GM12873 (cell line): ENCODE results near the gene TPX2.

Source experiments
- TF ChIP-seq, protein P1 (sequence below): IDR thresholded peaks from 2 replicates; pipeline ENCODE4 v1.5.1; 2012; ENCODE audit warnings: low read depth, mild to moderate bottlenecking, moderate library complexity, low read length, control low read depth; ENCODE audit not compliant: insufficient read depth; ENCODE audit errors: missing control alignments

TPX2 gene

DNA sequence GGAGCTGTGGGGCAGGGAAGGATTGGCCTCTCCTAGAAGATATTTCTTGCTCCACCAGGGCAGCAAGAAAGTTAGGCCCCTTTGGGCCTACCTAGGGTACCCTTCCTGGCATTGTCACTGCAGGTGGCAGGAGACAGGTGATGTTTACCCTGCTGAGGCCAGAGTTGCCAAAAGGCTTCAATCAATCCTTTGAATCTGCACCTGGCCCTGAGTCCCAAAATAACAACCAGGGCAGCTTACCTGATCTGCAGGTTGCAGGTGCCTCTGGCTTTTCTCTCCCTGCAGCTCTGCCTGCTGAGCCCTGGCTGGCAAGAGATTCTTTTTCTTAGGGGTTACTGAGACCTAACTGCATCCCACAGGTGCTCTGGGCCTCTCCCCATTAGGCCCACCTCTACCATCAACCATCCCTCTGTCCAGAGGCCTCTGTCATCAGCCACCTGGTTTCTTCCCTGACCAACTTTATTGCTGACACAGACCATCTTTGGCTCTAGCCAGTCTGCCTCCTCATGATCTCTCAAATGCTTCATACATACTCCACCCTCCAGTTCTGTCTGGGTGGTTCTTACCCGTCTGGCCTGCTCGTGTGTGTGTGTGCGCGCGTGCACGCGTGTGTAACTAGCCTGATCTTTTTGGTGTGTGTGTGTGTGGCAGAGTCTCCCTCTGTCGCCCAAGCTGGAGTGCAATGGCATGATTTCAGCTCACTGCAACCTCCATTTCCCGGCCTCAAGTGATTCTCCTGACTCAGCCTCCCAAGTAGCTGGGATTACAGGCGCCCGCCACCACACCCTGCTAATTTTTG, 30.2 kb upstream of the TPX2 start:
- TF ChIP-seq, protein P1, sequence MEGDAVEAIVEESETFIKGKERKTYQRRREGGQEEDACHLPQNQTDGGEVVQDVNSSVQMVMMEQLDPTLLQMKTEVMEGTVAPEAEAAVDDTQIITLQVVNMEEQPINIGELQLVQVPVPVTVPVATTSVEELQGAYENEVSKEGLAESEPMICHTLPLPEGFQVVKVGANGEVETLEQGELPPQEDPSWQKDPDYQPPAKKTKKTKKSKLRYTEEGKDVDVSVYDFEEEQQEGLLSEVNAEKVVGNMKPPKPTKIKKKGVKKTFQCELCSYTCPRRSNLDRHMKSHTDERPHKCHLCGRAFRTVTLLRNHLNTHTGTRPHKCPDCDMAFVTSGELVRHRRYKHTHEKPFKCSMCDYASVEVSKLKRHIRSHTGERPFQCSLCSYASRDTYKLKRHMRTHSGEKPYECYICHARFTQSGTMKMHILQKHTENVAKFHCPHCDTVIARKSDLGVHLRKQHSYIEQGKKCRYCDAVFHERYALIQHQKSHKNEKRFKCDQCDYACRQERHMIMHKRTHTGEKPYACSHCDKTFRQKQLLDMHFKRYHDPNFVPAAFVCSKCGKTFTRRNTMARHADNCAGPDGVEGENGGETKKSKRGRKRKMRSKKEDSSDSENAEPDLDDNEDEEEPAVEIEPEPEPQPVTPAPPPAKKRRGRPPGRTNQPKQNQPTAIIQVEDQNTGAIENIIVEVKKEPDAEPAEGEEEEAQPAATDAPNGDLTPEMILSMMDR = no peak

DNA sequence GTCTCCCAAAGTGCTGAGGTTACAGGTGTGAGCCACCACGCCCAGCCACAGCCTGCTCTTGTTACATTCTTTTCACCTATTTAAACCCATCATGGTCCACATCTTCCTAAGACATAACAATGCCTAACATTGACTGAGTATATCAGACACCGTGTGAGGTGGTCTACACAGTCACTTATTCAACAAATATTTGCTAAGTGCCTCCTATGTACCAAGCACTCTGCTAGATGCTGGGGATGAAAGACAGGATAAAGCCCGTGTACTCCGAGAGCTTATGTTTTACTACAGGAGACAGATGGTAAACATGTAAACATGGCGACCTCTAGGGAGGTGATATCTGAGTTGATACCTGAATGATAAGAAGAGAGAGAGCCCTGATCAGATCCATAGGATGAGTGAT, 29.2 kb upstream of the TPX2 start:
- TF ChIP-seq, protein P1 = no peak

DNA sequence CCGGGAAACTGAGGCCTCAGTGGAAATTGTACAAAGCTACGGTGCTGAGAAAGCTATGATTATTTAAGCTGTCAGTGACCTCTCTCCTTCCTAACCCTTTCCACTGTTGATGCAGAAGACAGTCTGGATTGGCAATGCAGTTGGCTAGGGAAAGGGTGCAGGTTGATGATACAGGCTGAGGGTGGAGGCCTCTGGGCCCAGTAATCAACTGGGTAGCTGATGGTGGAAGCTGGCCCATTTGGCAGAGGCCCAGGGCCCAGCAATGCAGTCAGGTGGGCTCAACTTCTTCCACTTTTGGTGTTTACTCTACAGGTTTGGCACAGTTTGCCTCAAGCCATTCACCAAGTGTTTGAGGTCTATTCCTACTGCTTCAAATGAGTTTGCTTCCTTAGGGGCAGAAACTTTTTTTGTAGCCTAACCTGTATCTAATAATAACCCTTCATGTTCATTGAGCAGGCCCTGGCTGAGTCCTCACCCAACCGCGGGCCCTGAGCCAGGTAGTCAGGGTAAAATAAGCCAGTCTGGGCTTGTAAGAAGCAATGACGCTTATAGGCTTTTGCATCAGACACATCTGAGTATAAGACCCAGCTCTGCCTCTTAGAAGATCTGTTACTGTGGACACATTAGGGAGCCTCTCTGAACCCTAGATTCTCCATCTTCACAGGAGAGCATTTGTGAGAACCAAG, 28.5 kb upstream of the TPX2 start:
- TF ChIP-seq, protein P1 = no peak

DNA sequence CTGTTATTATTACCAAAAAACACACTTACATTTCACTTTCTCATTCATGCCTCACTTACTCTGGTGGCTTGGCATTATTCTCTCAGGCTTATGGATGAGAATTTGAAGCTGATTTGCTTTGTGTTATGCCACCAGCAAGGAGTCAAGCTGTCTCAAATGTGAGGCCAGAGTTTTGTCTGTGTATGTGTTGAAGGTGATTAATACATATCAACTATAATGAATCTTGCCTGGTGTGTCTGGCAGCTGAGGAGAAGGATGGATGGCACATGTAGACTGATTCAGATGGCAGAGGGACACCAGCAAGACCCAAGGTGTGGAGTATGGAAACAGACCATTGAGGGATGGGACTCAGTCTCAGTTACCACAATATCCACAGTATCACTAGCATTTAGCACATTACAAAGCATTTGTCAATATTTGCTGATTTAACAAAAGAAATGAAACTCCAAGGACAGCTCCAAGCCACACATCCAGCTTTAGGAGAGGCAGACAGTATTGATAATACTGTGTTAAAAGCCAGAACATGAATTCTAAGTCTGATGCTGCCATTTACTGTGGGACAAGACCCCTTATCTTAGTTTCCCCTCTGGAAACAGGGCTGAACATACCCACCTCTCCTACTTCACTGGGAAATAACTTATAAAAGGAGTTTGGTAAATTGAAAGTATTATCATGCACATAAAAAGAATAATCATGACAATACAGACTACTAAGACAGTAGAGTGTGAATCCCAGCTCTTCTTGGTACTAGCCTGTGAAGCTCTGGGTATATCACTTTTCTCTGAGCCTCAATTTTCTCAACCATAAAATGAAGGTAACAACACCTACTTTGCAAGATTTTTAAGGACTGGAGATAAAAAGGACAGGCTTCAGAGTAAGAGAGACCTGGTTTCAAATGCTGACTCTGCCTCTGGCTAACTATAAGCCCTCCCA, 27.6 kb upstream of the TPX2 start:
- TF ChIP-seq, protein P1 = no peak

DNA sequence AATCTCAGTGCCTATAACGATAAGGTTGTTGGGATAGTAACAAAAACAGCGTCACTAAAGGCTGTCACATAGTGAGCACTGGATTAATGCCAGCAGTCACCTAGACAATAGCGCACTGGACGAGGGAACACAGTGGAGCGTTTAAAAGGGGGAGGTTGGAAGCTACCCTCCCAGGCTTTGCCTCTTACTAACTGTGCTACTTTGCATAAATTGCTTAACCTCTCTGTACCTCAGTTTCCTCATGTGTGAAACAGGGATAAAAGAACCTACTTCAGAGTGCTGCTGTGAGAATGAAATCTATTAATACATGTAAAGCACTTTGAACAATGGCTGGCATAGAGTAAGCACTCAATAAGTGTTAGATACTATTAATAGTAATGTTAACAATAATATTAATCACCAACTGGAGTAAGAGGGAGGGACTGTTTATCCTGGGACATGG, 27.0 kb upstream of the TPX2 start:
- TF ChIP-seq, protein P1 = no peak

DNA sequence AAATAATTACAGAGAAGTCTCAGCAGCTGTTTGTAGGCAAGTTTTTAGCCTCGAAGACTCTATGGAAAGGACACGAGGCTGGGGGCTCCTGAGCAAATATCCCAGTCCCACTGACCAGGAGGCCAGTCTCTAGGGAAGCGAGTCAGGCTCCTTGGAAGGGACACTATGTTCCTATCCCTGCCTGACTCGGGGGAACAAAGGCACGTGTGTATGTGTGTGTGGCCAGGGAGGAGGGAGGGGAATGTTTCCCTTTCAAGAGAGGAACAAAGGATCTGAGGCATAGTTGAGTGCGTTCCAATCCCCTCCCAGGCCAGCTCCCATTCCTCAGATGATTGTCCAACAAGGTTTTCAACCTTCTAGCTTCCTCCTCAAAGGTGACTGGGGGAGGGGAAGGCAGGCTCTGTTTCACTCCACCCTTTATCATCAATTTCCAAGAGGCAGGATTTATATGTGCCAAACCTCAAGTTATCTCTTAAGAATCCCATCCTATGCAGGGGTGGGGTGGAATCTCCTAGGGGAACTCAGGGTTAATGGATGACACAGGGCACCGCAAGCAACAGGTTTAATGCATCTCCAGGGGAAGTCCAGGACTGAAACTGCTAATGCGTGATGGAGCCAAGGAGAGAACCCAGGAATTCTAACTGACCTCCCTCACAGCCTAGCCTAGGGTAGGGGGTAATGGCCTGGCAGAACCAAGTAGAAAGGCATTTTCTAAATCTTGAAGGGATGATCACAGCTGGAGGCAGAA, 26.4 kb upstream of the TPX2 start:
- TF ChIP-seq, protein P1 = no peak
